ENCODE measurements around the gene MCHR2. TPM values are rescaled to one million over a fixed set of nuclear protein-coding genes. Genes with fewer than 3 reads are reported as not detected.

The MCHR2 gene
- total RNA-seq, 2 experiments from 2014 or later, result not detected

- no peaks in the 10 kb centered on the region for H3K4me1 ChIP-seq (ENCODE audit: insufficient read depth, low read length)
- intact Hi-C loops (cut with DNase I, micrococcal nuclease), result no loop called here
- no peaks in the 10 kb centered on the region for H3K9me3 ChIP-seq (ENCODE audit: control insufficient read depth in 1 of 2, insufficient read depth in 1 of 2, low read length in 2 of 2)
- H3K36me3 ChIP-seq (ENCODE audit: insufficient read depth, low read length), result no peaks in the 10 kb centered on the region
- no peak overlapping the region for H3K4me3 Mint-ChIP-seq
- CTCF ChIA-PET, result no interaction called here
- H3K27ac Mint-ChIP-seq, result no peak overlapping the region
- TF ChIP-seq CTCF (IDR thresholded peaks at IDR 0.05), result no peak
- H3K9me3 Mint-ChIP-seq, result no peaks in the 10 kb centered on the region
- no peak overlapping the region for H3K27ac ChIP-seq (ENCODE audit: low read depth in 1 of 2, low read length in 2 of 2)
- H3K4me3 ChIP-seq (ENCODE audit: low read length), result no peak overlapping the region
- peaks cover 7% of the 10 kb centered on the region for H3K4me1 Mint-ChIP-seq (ENCODE audit: low read depth)
- POLR2A ChIA-PET, result no interaction called here
- H3K27me3 Mint-ChIP-seq, result no peaks in the 10 kb centered on the region
- H3K27me3 ChIP-seq (ENCODE audit: control insufficient read depth in 1 of 2, insufficient read depth in 2 of 2, low read length in 2 of 2), result no peaks in the 10 kb centered on the region
- ATAC-seq (ENCODE audit: poor library complexity) (no peak), DNase-seq (no peak)
- H3K36me3 Mint-ChIP-seq (ENCODE audit: low read depth), result no peaks in the 10 kb centered on the region
Measured at GRCh38 chr6:99887066-99887465, 107.0 kb downstream of the MCHR2 start.

- peaks cover 10% of the 10 kb centered on the region for H3K27me3 Mint-ChIP-seq
- no peaks in the 10 kb centered on the region for H3K27me3 ChIP-seq (ENCODE audit: control insufficient read depth in 1 of 2, insufficient read depth in 2 of 2, low read length in 2 of 2)
- no peak overlapping the region for H3K4me3 ChIP-seq (ENCODE audit: low read length)
- no peaks in the 10 kb centered on the region for H3K4me1 ChIP-seq (ENCODE audit: insufficient read depth, low read length)
- DNase-seq, result no peak
- POLR2A ChIA-PET, result no interaction called here
- H3K9me3 ChIP-seq (ENCODE audit: control insufficient read depth in 1 of 2, insufficient read depth in 1 of 2, low read length in 2 of 2), result no peaks in the 10 kb centered on the region
- H3K4me3 Mint-ChIP-seq, result no peak overlapping the region
- peaks cover 7% of the 10 kb centered on the region for H3K4me1 Mint-ChIP-seq (ENCODE audit: low read depth)
- H3K36me3 Mint-ChIP-seq (ENCODE audit: low read depth), result no peaks in the 10 kb centered on the region
- intact Hi-C loops (cut with DNase I, micrococcal nuclease), result no loop called here
- TF ChIP-seq CTCF (IDR thresholded peaks at IDR 0.05), result no peak
- H3K9me3 Mint-ChIP-seq, result no peaks in the 10 kb centered on the region
- CTCF ChIA-PET, result no interaction called here
- no peaks in the 10 kb centered on the region for H3K36me3 ChIP-seq (ENCODE audit: insufficient read depth, low read length)
- H3K27ac ChIP-seq (ENCODE audit: low read depth in 1 of 2, low read length in 2 of 2), result no peak overlapping the region
- no peak overlapping the region for H3K27ac Mint-ChIP-seq
- no peak for ATAC-seq (ENCODE audit: poor library complexity)
Measured at GRCh38 chr6:99885051-99885450, 109.0 kb downstream of the MCHR2 start.

- TF ChIP-seq CTCF (IDR thresholded peaks at IDR 0.05), result no peak
- H3K4me3 ChIP-seq (ENCODE audit: low read length), result no peak overlapping the region
- no peaks in the 10 kb centered on the region for H3K9me3 ChIP-seq (ENCODE audit: control insufficient read depth in 1 of 2, insufficient read depth in 1 of 2, low read length in 2 of 2)
- ChIA-PET CTCF (interaction anchor here (1.2 kb wide), 1 partner anchor 14 kb away, joined by 4 read pairs; no protein-coding TSS in a partner anchor), POLR2A (interaction anchor here (0.6 kb wide), 1 partner anchor 423 kb away, joined by 3 read pairs; no protein-coding TSS in a partner anchor)
- ATAC-seq (ENCODE audit: poor library complexity), result no peak
- H3K27ac ChIP-seq (ENCODE audit: low read depth in 1 of 2, low read length in 2 of 2), result no peak overlapping the region
- no peaks in the 10 kb centered on the region for H3K36me3 ChIP-seq (ENCODE audit: insufficient read depth, low read length)
- no peaks in the 10 kb centered on the region for H3K4me1 ChIP-seq (ENCODE audit: insufficient read depth, low read length)
- DNase-seq, result no peak
- Mint-ChIP-seq H3K27ac (no peak overlapping the region), H3K4me1 (ENCODE audit: low read depth) (peaks cover 7% of the 10 kb centered on the region), H3K27me3 (peaks cover 16% of the 10 kb centered on the region), H3K36me3 (ENCODE audit: low read depth) (no peaks in the 10 kb centered on the region), H3K4me3 (no peak overlapping the region), H3K9me3 (no peaks in the 10 kb centered on the region)
- intact Hi-C loops (cut with DNase I, micrococcal nuclease), result no loop called here
- no peaks in the 10 kb centered on the region for H3K27me3 ChIP-seq (ENCODE audit: control insufficient read depth in 1 of 2, insufficient read depth in 2 of 2, low read length in 2 of 2)
Measured at GRCh38 chr6:99882128-99882702, 111.8 kb downstream of the MCHR2 start.
